NCI-H1694 treated with DMSO at 0.1 percent for 48 hours (cell line): ENCODE measurements around the gene CHMP1B.

Source experiments
- DNase-seq: peaks from one replicate; lab custom pipeline; 2025; lab: John Stamatoyannopoulos, UW

CHMP1B gene

GRCh38 chr18:11851146-11851805, at the start of gene CHMP1B:
CHMP1B (plus strand) TSS chr18:11851413; CDS start chr18:11851512, 99 bp downstream.
- DNase-seq, result peak; percentile 79

- DNase-seq, result no peak
Observed at GRCh38 chr18:11801573-11801972, 49.6 kb upstream of the CHMP1B start.

- no peak for DNase-seq
Observed at GRCh38 chr18:11802158-11802557, 49.1 kb upstream of the CHMP1B start.

- DNase-seq, result no peak
Observed at GRCh38 chr18:11802586-11802985, 48.6 kb upstream of the CHMP1B start.

GRCh38 chr18:11807233-11807632, 44.0 kb upstream of the CHMP1B start:
- no peak for DNase-seq

- DNase-seq, result no peak
Observed at GRCh38 chr18:11808001-11808855, 43.0 kb upstream of the CHMP1B start.

- no peak for DNase-seq
Observed at GRCh38 chr18:11809895-11810294, 41.3 kb upstream of the CHMP1B start.

GRCh38 chr18:11810379-11810778, 40.8 kb upstream of the CHMP1B start:
- no peak for DNase-seq

GRCh38 chr18:11811009-11811408, 40.2 kb upstream of the CHMP1B start:
- no peak for DNase-seq

- DNase-seq, result no peak
Observed at GRCh38 chr18:11817229-11817628, 34.0 kb upstream of the CHMP1B start.

- no peak for DNase-seq
Observed at GRCh38 chr18:11818486-11819203, 32.6 kb upstream of the CHMP1B start.

GRCh38 chr18:11819938-11820337, 31.3 kb upstream of the CHMP1B start:
- no peak for DNase-seq

- no peak for DNase-seq
Observed at GRCh38 chr18:11820697-11821096, 30.5 kb upstream of the CHMP1B start.

GRCh38 chr18:11821208-11821607, 30.0 kb upstream of the CHMP1B start:
- DNase-seq, result no peak

GRCh38 chr18:11821643-11822237, 29.5 kb upstream of the CHMP1B start:
- DNase-seq, result no peak

- no peak for DNase-seq
Observed at GRCh38 chr18:11823545-11823944, 27.7 kb upstream of the CHMP1B start.

- DNase-seq, result no peak
Observed at GRCh38 chr18:11826836-11827235, 24.4 kb upstream of the CHMP1B start.

GRCh38 chr18:11828786-11829432, 22.3 kb upstream of the CHMP1B start:
- no peak for DNase-seq

GRCh38 chr18:11830585-11830984, 20.6 kb upstream of the CHMP1B start:
- no peak for DNase-seq

- DNase-seq, result no peak
Observed at GRCh38 chr18:11831921-11832320, 19.3 kb upstream of the CHMP1B start.

- no peak for DNase-seq
Observed at GRCh38 chr18:11834772-11835171, 16.4 kb upstream of the CHMP1B start.

- no peak for DNase-seq
Observed at GRCh38 chr18:11839556-11839955, 11.7 kb upstream of the CHMP1B start.
